NCI-H1105 (cell line): Measurements from ENCODE around the gene MOCS1.
"Not testable (repeated sequence)": the region's sequence is repeated elsewhere in the genome, so short reads cannot be mapped to it uniquely, and the experiment has no call there.

Experiments
- DNase-seq: peaks from one replicate; lab custom pipeline; 2025; lab: John Stamatoyannopoulos, UW

Gene MOCS1

DNA sequence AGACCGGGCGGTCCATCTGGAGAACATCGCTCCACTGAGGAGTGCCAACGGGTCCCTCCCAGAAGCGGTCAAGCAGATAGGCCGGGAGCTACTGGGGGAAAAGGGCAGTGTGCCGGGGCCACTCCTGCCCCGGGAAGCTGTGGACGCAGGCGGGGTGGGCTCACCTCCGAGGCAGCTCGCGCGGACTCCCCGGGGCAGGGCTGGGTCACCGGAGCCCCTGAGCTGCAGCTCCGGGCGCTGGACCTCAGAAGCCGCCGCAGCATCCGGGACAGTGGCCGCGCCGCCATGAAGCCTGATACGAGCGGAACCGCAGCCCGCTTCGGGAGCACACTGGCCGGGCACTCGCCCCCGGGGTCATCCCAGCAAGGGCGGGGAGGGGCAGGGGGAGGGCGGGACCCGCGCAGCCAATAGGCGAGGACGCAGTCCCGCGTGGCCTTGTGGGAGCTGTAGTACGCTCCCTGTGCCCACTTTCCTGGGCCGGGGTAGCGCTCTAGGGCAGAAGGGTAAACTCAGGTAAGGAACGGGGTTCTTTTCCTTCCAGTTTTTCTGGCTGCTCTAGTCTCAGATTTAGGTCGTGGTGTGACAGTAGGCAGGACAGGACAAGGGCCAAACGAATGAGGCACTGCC lies at the start of gene MOCS1:
TSS of gene MOCS1 (minus strand) at position 332 of the 627 bp plus-strand sequence. CDS start at position 287, 45 bp downstream.
- DNase-seq: peak; percentile 56

DNA sequence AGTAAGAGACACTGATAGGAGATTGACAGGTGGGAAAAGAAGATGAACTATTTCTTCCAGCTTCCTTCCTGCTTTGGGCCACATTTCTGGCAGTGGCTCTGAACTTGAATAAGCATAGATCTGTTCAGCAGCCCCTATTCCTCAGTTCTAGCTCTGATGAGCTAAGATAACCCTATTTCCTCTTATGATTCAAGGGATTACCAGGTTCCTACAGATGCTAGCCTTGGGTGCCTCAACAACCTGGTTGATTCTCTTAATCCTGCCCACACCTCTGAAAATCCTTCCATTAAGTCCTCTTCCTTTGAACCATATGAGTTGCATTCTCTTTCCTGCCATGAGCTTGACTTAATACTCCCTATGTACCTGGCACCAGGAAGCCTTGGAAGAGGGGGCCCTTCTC lies 49.8 kb upstream of the MOCS1 start:
- DNase-seq: no peak

DNA sequence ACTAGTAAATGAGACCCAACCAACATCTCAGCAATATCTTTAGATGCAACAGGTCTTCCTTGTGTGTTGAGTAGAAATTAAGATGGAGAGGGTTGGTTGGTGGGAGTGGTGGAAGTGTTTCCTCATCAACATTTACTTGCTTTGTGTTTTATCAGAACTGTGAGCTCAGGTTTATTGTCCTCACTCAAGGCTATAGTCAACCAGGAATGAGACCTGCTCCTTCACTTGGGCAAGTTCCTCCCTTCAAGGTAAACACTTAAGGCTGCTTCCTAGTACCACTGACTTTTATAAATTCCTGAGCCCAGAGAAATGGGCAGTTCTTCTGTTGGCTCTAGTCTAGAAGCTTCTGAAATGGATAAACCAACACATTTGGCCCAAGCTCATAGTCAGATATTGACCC lies 48.9 kb upstream of the MOCS1 start:
- no peak for DNase-seq

DNA sequence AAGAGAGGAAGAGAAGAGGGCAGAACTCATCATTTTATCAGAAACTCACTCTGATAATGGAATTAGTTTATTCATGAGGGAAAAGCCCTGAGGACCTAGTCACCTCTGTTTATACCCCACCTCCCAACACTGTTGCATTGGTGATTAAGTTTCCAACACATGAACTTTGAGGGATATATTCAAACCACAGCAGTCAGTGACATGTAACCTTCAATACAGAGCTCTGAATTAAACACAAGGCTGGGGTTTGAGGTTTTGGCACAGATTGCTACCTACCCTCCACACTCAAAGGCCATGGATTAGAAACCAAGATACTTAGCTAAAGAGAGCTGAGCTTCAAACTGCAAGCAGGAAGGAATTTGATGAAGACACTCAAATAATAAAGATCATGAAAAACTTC lies 48.5 kb upstream of the MOCS1 start:
- DNase-seq: no peak

DNA sequence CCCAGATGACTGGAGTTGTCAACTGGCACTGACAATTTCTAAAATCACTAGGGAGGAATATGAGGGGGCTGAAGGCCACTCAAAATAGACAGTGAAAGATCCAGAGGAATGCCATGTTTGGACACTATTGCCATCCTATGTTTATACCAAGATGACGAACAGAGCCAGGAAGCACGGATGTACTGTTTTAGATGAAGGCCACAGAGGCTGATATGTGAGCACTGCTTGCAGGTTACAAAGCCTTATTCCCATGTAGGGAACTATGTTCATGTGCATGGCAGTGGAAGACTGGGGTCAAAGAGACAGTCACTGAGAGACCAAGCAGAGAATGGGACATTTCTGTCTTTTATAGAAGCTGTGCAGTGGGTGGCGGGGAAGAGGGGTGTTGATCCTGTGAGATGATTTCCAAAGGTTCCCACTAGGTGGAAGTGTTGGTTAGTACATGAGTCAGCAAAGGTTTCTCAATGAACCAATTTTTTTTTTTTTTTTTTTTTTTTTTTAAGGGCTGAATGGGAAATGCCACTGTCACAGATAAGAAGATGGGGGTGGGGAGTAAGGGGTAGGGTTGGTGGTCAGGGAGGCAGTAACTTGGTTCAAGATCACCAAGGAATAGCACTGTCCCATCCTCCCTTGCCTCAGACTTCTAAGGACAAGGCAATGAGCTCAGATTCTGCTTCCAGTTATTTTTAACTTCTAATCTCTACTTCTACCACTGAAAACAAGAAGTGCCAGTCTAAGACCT lies 46.7 kb upstream of the MOCS1 start:
- DNase-seq: peak; percentile 43

DNA sequence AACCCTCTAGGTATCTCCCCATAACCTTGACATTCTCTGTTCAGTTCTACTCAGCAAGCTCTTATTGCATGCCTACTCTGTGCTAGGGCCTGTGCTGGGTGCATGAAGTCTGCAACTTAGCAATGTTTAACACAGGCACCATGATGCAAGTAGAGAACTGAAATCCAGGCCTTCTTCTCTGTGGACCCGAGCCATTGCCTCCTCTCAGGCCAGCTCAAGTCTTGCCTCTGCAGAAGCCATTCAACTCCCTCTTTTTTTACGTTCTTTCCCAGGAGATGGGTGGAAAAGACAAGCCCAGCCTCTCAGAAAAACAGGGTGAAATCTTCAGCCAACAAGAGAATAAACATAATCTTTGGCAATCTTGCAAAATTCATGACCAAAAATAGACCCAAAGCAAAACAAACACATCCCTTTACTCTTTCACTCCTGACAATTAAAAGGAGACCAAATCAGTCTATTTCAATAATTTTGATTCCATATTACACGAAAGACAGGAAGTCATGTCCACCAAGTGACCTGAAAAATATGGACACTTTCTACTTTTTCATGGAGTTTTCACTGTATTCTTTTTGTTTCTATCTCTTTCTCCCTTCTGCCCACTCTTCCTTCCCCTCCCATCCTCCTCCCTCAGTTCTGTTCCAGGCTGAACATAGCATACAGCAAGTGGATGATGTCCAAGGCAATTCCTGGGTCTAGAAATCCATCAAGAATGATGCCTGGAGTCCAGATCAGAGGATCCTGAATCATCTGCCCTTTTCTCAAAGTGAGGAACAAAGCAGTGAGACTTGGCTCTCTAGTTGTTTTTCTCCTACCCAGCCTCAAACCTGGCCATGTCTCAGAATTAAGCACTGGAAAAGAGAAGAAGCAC lies 45.4 kb upstream of the MOCS1 start:
- DNase-seq: no peak

DNA sequence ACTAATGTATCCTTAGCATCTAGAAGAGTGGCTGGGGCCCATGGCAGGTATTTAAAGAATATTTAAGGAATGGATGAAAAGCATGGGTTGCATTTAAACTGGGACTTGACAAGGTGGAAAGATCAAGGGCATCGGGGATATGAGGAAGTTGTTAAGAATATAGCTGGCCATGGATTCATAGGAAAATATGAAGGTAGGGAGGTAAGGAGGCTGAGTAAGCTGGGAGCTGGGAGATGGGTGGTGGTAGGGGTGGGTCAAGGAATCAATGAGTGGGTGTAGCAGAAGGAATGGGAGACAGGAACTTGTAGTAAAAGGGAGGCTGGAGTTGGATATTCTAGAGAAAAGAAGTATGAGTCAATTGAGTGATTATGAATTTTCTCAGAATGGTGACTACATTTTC lies 44.0 kb upstream of the MOCS1 start:
- DNase-seq: no peak

DNA sequence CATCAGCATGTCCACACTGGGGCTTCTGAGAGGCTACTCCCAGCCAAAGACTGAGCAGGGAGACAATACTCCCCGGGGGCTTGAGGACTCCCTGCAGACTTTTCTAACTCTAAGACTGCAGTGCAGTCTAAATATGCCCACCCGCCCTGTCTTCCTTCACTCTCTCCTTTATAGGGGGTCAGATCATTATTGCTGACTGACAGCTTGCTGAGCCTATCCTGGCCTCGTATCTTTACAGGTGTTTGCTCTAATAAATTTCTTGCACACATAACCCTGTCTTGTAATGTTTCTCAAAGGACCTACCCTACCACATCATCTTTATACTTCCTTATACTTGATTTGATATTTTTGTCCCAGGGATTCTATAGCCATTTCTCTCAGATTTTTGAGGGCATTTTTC lies 39.4 kb upstream of the MOCS1 start:
- DNase-seq: no peak

DNA sequence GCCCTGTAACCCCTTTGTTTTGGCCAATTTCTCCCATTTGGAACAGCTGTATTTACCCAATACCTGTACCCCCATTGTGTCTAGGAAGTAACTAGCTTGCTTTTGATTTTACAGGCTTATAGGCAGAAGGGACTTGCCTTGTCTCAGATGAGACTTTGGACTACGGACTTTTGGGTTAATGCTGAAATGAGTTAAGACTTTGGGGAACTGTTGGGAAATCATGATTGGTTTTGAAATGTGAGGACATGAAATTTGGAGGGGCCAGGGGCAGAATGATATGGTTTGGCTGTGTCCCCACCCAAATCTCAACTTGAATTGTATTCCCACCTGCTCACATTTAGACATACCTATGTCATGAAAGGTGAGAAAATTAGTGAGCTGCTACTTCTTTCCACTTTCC lies 38.5 kb upstream of the MOCS1 start:
- DNase-seq: not testable (repeated sequence)

DNA sequence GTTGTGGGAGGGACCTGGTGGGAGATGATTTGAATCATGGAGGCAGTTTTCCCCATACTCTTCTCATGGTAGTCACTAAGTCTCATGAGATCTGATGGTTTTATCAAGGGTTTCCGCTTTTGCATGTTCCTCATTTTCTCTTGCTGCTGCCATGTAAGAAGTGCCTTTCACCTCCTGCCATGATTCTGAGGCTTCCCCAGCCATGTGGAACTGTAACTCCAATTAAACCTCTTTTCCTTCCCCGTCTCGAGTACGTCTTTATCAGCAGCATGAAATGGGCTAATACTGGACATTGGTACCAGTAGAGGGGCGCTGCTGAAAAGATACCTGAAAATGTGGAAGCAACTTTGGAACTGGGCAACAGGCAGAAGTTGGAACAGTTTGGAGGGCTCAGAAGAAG lies 36.9 kb upstream of the MOCS1 start:
- DNase-seq: not testable (repeated sequence)

DNA sequence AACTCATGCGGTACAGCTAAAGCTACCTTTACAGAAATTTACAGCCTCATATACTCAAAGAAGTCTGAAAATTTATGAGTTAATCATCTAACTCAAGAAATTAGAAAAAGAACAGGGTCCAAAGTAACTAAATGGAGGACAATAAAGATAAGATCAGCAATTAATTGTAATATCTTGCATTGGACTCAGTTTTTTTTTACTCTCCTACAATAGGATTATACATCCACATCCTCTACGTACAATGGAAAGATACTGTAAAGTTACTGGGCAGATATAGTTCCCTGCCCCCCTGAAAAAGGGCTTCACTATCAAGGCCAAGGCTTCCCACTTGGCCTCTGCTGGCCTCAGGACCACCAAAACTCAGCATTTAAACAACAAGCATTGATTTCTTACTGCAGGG lies 31.5 kb upstream of the MOCS1 start:
- no peak for DNase-seq

DNA sequence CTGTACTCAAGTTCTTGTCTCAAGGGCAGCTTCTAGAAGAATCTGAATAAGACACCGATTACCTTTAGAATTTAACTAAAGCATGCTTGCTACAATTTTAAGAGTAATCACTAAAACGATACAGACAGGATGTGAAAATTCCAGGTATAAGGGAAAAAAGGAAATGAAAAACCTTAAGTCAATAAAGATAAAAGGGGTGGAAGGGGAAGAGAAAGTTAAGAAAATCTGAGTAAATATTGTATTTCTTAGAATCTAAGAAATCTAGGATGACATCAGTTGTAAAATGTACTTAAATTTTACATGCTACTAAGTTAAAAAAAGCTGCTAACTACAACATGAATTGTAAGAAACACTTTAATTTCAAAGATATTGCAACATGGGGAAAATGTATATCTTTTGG lies 30.3 kb upstream of the MOCS1 start:
- DNase-seq: no peak

DNA sequence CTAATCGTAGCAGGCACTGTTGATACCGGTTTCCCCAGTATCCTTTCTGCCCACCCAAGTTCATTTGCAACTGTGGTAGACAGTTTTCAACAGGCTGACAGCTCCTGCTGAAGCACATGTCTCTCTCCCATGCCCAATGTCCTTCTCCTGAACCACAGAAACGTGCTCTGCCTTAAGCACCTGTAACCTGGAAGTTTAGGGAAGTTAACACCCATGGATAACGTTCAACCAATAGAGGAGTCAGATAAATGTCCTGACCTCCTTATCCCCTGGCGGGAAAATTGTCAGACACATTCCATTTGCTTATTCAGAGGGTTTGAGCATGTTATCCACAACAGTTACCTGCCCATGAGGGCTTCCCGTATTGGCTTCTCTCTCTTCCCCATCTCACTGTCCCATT lies 29.8 kb upstream of the MOCS1 start:
- no peak for DNase-seq

DNA sequence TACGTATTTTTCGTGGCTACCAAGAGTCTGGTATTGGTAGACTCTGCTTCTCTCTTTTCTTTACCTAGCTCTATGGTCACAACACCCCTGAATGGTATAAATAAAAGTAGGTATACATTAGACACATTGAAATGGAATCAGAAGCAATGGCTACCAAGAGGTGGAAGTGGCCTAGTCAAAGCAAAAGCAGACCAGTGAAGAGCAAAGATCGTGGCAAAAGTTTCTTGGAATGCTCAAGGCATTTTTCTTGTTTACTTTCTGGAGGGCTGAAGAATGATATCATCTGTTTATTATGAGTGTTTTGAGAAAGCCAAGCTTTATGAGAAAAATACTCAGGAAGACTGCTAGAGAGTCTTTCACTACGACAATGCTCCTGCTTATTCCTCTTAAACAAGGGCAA lies 28.6 kb upstream of the MOCS1 start:
- DNase-seq: no peak

DNA sequence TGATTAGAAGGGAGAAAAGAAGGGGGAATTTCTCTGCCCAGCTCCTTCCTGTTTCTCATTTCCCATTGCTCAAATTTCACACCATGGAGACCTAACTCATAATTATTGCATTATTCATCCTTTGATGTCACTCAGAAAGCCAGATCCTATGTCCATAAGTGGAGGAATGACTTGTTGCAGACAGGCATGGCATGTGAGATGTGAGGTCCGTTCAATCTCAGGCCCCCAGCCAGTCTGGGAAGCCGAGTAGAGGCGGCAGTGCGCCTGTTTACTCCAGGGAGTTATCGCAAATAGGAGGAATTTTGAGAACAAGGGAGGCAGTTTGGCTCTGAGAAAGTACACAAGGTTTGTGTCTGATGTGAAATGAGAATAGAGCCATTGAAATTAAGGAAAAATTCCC lies 26.9 kb upstream of the MOCS1 start:
- DNase-seq: no peak

DNA sequence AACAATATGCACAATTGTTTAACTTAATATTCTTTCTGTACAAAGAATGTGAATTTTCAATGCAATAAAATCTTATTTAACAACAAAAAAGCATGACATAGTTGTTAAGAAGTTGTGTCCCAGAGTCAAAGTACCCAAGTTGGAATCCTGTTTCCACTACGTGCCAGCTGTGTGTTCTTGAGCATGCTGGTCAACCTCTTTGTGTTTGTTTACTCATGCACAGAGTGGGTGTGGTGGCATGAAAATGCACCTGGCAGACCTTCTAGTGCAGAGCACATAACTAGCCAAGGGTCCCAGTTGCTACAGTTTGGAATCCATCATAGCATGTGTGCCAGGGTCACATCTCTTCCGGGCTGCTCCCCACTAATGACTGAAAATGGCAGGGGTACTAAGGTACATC lies 24.7 kb upstream of the MOCS1 start:
- DNase-seq: no peak

DNA sequence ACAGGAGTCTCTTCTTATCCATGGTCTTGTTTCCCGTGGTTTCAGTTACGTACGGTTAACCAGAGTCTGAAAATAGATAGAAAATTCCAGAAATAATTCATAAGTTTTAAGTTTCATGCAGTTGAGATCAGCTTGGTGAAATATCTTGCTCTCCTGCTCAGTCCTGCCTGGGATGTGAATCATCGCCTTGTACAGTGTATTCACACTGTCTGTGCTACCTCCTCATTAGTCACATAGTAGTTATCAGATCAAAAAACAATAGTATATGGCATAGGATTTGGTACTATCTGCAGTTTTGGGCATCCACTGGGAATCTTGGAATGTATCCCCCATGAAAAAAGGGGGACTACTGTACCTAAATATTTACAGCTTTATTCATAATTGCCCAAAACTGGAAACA lies 22.7 kb upstream of the MOCS1 start:
- no peak for DNase-seq

DNA sequence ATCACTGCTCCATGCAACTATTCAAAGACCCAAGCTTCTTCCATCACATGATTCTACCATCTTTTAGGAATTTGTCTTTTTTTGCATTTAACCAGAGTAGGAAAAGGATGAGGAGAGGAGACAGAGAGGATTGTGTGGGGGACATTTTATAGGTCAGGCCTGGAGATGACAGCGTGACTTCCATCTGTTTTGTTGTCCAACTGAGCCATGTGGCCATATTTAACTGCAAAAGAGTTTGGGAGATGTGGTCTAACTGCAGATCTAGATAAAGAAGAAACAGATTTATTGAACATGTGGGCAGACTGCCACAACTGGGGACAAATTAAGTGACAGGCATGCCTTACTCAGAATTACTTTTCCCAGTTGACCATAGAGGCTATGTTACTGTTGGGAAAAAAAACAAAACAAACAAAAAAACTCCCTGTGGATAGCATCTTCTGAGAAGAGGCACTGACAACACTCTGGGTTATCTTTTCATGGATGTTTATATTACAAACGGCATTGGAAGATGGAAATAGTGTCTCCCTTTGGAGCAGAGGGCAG lies 18.9 kb upstream of the MOCS1 start:
- DNase-seq: no peak

DNA sequence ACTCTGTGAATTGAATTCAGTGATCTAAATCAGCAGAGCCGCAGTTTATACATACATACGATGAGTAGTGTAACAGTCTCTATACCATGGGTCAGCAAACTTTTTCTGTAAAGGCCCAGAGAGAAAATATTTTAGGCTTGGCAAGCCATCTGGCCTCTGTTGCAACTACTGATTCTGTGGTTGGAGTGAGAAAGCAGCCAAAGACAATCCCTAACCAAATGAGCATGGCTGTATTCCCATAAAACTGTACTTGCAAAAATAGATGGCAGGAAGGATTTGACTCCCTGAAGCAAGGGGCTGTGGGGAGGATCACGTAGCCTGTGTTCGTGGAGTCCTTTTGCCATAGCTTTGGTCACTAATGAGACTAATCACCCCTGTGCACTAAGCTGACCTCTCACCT lies 17.9 kb upstream of the MOCS1 start:
- no peak for DNase-seq

DNA sequence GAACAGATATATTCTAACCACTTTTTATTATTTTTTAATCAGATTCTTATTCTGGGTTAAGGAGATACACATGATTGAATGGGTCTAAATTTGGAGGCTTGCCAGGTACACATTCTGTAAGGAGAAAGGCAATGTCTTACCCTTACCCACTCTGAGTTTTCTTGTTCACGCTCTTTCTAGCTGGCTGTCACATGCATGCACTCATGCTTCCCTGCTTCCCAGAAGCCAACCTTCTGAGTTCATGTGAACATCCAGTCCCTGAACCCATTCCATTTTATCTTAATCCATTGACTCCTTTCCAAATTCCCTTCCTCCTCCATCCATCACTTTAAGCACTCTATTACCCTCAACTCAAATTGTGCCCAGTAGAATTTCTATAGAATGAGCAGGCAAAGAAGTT lies 17.5 kb upstream of the MOCS1 start:
- DNase-seq: no peak

DNA sequence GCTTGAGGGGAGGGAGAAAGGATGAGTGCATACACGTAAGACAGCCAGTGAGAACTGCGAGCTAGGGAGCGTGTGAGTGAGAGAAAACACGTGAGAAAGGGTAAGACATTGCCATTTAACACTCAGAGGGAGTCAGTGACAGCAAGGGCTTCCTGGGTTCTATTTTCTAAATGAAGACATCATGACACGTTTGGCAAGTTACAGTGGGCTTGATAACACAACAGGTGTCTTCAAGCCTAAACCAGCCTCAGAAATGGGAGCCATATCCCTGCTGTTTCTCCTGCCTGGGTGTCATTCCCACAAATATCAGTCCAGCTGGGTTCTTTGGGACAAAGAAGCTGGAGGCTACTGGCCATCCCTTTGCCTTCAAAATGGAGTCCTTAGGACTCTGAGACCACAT lies 16.9 kb upstream of the MOCS1 start:
- no peak for DNase-seq

DNA sequence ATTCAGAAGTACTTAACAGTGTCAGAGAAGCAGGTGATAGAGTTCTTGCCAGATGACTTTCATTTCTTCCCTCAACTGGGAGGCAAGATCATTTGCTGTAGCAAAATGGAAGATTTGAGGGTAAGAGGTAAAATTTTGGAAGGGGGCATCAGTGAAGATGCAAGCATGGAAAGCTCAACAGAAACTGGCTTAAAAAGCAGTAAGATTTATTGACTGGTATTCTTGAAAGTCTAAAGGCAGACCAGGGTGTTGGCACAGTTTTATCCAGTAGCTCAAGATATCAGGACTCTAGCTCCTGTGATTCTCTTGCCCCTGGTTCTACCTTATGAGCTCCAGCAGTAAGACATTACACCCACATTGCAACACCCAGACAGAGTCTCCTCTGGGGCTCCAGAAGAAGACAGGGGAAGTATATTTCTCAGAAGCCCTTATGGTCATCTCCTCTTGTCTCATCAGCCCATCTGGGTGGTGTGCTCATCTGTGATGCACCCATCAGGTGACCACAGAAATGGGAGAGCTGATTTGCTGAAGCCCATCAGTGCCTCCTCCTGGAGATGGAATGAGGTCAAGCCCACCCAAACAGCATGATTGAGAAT lies 16.0 kb upstream of the MOCS1 start:
- DNase-seq: no peak
